Activated CD8-positive, alpha-beta T cell treated with anti-CD3 and anti-CD28 coated beads for 36 hours (primary cell): ENCODE data around the gene ZNF236. TPM values are rescaled to one million over a fixed set of nuclear protein-coding genes. Genes with fewer than 3 reads are reported as not detected.
"Not testable (repeated sequence)": the region's sequence is repeated elsewhere in the genome, so short reads cannot be mapped to it uniquely, and the experiment has no call there.

ENCODE experiments used
- ATAC-seq: fragments of 200-7000 bp; cut with Tn5 transposase; one replicate; pipeline ENCODE4 v1.10.0; 2021; ENCODE audit warnings: mild to moderate bottlenecking, moderate library complexity
- CTCF ChIA-PET: fragments of 350-600 bp; sonication (Branson Sonifier 250); formaldehyde crosslinking; loops from one replicate; lab custom pipeline; 2021; ENCODE audit warnings: antibody characterized with exemption; lab: Charles Lee
- POLR2A ChIA-PET: fragments of 350-600 bp; sonication (Branson Sonifier 250); formaldehyde crosslinking; loops from one replicate; lab custom pipeline; 2021; ENCODE audit warnings: antibody characterized with exemption; lab: Charles Lee
- DNase-seq: peaks from one replicate; pipeline ENCODE4 v3.0.0-alpha.2; 2020
- H3K27ac Mint-ChIP-seq: one replicate; pipeline ENCODE4 v1.8.0; 2021; ENCODE audit warnings: mild to moderate bottlenecking, mixed read lengths
- H3K27me3 Mint-ChIP-seq: one replicate; pipeline ENCODE4 v1.8.0; 2021; ENCODE audit warnings: mixed read lengths
- H3K36me3 Mint-ChIP-seq: one replicate; pipeline ENCODE4 v1.8.0; 2021; ENCODE audit warnings: low read depth, mixed read lengths
- H3K4me1 Mint-ChIP-seq: one replicate; pipeline ENCODE4 v1.8.0; 2021; ENCODE audit warnings: low read depth, mixed read lengths
- H3K4me3 Mint-ChIP-seq: one replicate; pipeline ENCODE4 v1.8.0; 2021; ENCODE audit warnings: mild to moderate bottlenecking, moderate library complexity, mixed read lengths
- H3K9me3 Mint-ChIP-seq: one replicate; pipeline ENCODE4 v1.8.0; 2021; ENCODE audit warnings: mixed read lengths
- CTCF ChIP-seq: fragments of 200-600 bp; IDR thresholded peaks from one replicate; pipeline ENCODE4 v1.8.0; 2022; ENCODE audit warnings: antibody characterized with exemption, mild to moderate bottlenecking
- intact Hi-C: fragments of 100-400 bp; cut with micrococcal nuclease; formaldehyde crosslinking; loops from one replicate; pipeline ENCODE4 v1.10.0; 2022
- total RNA-seq, 2 experiments: library from RNA; stranded (reverse); gene quantifications; one replicate each; pipeline ENCODE4 v1.2.3, GENCODE V29; 2021

Gene ZNF236
- total RNA-seq, 2 experiments from 2014 or later: 12.7 to 15.2 TPM

DNA sequence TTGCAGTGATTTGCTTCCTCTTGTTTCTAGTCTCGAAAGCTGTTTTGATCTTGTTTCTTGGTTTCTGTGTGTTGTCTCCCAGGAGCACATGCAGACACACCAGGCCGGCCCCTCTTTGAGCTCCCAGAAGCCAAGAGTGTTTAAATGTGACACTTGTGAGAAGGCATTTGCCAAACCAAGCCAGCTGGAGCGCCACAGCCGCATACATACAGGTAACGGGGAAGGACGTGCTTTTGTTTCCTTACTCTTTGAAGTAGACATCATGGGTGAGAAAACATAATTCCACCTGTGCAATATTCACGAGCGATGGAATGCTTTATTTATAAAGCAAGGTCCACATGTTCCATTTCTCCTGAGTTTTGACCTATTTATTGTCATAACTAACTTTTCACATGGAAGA lies 137.2 kb downstream of the ZNF236 start:
- peaks cover 16% of the 10 kb centered on the region for H3K4me1 Mint-ChIP-seq
- no peaks in the 10 kb centered on the region for H3K27me3 Mint-ChIP-seq
- no peak overlapping the region for H3K4me3 Mint-ChIP-seq
- no peak for DNase-seq
- intact Hi-C loops: no loop called here
- H3K36me3 Mint-ChIP-seq: peaks cover 60% of the 10 kb centered on the region
- CTCF ChIA-PET: no interaction called here
- no peaks in the 10 kb centered on the region for H3K9me3 Mint-ChIP-seq
- TF ChIP-seq CTCF: no peak
- H3K27ac Mint-ChIP-seq: no peak overlapping the region
- no peak for ATAC-seq
- POLR2A ChIA-PET: interaction anchor here (1.5 kb wide), 1 partner anchor 23 kb away, joined by 3 read pairs; no protein-coding TSS in a partner anchor

DNA sequence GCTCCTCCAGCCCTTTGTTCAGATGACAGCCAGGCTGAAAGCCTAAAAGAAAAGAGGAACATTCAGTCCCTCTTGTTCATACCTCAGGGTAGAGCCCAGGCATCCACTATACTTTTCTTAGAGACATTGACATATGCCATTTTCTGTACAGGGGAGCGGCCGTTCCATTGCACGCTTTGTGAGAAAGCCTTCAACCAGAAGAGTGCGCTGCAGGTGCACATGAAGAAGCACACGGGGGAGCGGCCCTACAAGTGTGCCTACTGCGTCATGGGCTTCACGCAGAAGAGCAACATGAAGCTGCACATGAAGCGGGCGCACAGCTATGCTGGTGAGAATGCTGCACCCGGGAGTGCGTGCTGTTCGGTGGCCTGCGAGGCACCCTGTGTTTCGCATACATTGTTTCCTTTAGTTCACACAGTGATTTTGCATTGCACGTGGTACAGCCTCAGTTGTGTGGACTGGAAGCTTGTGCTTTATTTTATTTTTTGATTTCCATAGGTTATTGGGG lies 138.2 kb downstream of the ZNF236 start:
- H3K4me1 Mint-ChIP-seq: peaks cover 16% of the 10 kb centered on the region

DNA sequence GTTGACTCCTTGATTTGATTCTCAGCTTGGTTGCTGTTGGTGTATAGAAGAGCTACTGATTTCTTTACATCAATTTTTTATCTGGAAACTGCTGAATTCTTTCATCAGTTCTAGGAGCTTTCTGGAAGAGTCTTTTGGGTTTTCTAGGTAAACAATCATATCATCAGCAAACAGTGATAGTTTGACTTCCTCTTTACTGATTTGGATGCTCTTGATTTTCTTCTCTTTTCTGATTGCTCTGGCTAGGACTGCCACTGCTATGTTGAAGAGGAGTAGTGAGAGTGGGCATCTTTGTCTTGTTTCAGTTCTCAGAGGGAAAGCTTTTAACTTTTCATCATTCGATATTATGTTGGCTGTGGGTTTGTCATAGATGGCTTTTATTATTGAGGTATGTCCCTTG lies 140.5 kb downstream of the ZNF236 start:
- Mint-ChIP-seq H3K4me3 (no peak overlapping the region), H3K4me1 (peaks cover 16% of the 10 kb centered on the region), H3K27ac (peak overlapping the region; percentile 5), H3K27me3 (no peaks in the 10 kb centered on the region), H3K9me3 (no peaks in the 10 kb centered on the region), H3K36me3 (peaks cover 55% of the 10 kb centered on the region)
- TF ChIP-seq CTCF: no peak
- ATAC-seq (no peak), DNase-seq (no peak)
- intact Hi-C loops: no loop called here
- ChIA-PET CTCF (interaction anchor here (0.9 to 1.4 kb wide), 4 partner anchors 21 to 162 kb away, joined by 3 read pairs; no protein-coding TSS in a partner anchor), POLR2A (no interaction called here)

More for the DNA sequence above, 138.2 kb downstream of the ZNF236 start:
- no peaks in the 10 kb centered on the region for H3K9me3 Mint-ChIP-seq
- no peaks in the 10 kb centered on the region for H3K27me3 Mint-ChIP-seq
- ChIA-PET CTCF (no interaction called here), POLR2A (interaction anchor here (1.5 kb wide), 1 partner anchor 22 kb away, joined by 3 read pairs; no protein-coding TSS in a partner anchor)
- TF ChIP-seq CTCF: no peak
- ATAC-seq (no peak), DNase-seq (no peak)
- intact Hi-C loops: no loop called here
- peaks cover 64% of the 10 kb centered on the region for H3K36me3 Mint-ChIP-seq
- no peak overlapping the region for H3K27ac Mint-ChIP-seq
- no peak overlapping the region for H3K4me3 Mint-ChIP-seq

- TF ChIP-seq CTCF: no peak
- H3K27ac Mint-ChIP-seq: peak overlapping the region; percentile 16
- H3K27me3 Mint-ChIP-seq: no peaks in the 10 kb centered on the region
- ATAC-seq (no peak), DNase-seq (no peak)
- CTCF ChIA-PET: interaction anchor here (1.2 to 2.1 kb wide), 3 partner anchors 19 to 40 kb away, joined by 3 to 9 read pairs (median 4); no protein-coding TSS in a partner anchor
- H3K4me3 Mint-ChIP-seq: no peak overlapping the region
- H3K9me3 Mint-ChIP-seq: no peaks in the 10 kb centered on the region
- intact Hi-C loops: no loop called here
- POLR2A ChIA-PET: no interaction called here
- H3K4me1 Mint-ChIP-seq: peaks cover 16% of the 10 kb centered on the region
- peaks cover 55% of the 10 kb centered on the region for H3K36me3 Mint-ChIP-seq
Observed at GRCh38 chr18:76963936-76964335, 141.6 kb downstream of the ZNF236 start.

DNA sequence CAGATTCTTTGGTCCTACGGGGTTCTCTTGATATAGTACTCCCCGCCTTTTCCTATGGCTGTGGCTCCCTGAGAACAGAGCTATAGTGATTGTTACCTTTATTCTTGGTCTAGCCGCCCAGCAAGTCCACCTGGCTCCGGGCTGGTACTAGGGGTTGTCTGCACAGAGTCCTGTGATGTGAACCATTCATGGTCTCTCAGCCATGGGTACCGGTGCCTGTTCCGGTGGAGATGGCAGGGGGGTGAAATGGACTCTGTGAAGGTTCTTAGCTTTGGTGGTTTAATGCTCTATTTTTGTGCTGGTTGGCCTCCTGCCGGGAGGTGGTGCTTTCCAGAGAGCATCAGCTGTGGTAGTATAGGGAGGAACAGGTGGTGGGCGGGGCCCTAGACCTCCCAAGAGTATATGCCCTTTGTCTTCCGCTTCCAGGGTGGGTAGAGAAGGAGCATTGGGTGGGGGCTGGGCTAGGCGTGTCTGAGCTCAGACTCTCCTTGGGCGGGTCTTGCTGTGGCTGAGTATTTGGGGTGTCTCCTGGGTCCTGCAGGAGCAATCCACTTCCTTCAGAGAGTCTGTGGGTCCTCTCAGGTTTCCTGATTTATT lies 143.3 kb downstream of the ZNF236 start:
- ATAC-seq, DNase-seq, intact Hi-C loops, H3K27me3 Mint-ChIP-seq, H3K27ac Mint-ChIP-seq, H3K9me3 Mint-ChIP-seq, H3K4me3 Mint-ChIP-seq: not testable (repeated sequence)
- ChIA-PET CTCF (interaction anchor here (2.1 to 6.9 kb wide), 2 partner anchors 19 to 35 kb away, joined by 9 to 37 read pairs; no protein-coding TSS in a partner anchor), POLR2A (interaction anchor here (0.7 kb wide), 1 partner anchor 135 kb away, joined by 3 read pairs; no protein-coding TSS in a partner anchor)
- H3K4me1 Mint-ChIP-seq: peaks cover 16% of the 10 kb centered on the region
- H3K36me3 Mint-ChIP-seq: peaks cover 39% of the 10 kb centered on the region

DNA sequence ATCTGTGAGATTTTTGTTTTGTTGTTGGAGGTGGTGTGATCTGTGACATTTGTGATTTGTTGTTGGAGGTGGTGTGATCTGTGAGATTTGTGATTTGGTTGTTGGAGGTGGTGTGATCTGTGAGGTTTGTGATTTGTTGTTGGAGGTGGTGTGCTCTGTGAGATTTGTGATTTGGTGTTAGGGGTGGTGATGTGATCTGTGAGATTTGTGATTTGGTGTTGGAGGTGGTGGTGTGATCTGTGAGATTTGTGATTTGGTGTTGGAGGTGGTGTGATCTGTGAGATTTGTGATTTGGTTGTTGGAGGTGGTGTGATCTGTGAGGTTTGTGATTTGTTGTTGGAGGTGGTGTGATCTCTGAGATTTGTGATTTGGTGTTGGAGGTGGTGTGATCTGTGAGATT lies 144.9 kb downstream of the ZNF236 start:
- DNase-seq, H3K27me3 Mint-ChIP-seq, H3K9me3 Mint-ChIP-seq, H3K27ac Mint-ChIP-seq, H3K4me3 Mint-ChIP-seq, ATAC-seq, POLR2A ChIA-PET, intact Hi-C loops: not testable (repeated sequence)
- Mint-ChIP-seq H3K4me1 (peaks cover 26% of the 10 kb centered on the region), H3K36me3 (peaks cover 27% of the 10 kb centered on the region)
- CTCF ChIA-PET: interaction anchor here (1.8 to 6.9 kb wide), 2 partner anchors 17 to 34 kb away, joined by 6 to 37 read pairs; no protein-coding TSS in a partner anchor
